Keratinocyte (primary cell): ENCODE measurements around the gene DACT3. TPM values are rescaled to one million over a fixed set of nuclear protein-coding genes. Genes with fewer than 3 reads are reported as not detected.

ENCODE experiments used
- DNase-seq: peaks from one replicate; pipeline ENCODE4 v3.0.0-alpha.2; 2011; ENCODE audit warnings: low read depth, missing footprints, low spot score
- FAIRE-seq: peaks from 2 replicates; lab custom pipeline; 2011; peaks lifted over from hg19 to GRCh38; lab: Jason Lieb, UNC
- H2AFZ ChIP-seq: 2 replicates; pipeline ENCODE4 v1.6.0; 2012; ENCODE audit warnings: low read length, control low read depth, inconsistent platforms; ENCODE audit not compliant: control insufficient read depth
- H3K27ac ChIP-seq: 2 replicates; pipeline ENCODE4 v1.5.1; 2011; ENCODE audit warnings: low read length; ENCODE audit not compliant: control insufficient read depth, insufficient read depth
- H3K27me3 ChIP-seq: 3 replicates; pipeline ENCODE4 v1.6.0; 2011; ENCODE audit warnings: low read length; ENCODE audit not compliant: control insufficient read depth, insufficient read depth; ENCODE audit errors: extremely low read depth
- H3K36me3 ChIP-seq, 2 experiments: 2 replicates in 1 of 2; 3 replicates in 1 of 2; pipeline ENCODE4 v1.5.1; 2011; ENCODE audit warnings: low read length in 2 of 2, mild to moderate bottlenecking in 1 of 2; ENCODE audit not compliant: control insufficient read depth in 2 of 2, insufficient read depth in 2 of 2; ENCODE audit errors: extremely low read depth in 1 of 2
- H3K4me1 ChIP-seq: 3 replicates; pipeline ENCODE4 v1.5.1; 2011; ENCODE audit warnings: low read length; ENCODE audit not compliant: control insufficient read depth, insufficient read depth; ENCODE audit errors: extremely low read depth
- H3K4me2 ChIP-seq: 3 replicates; pipeline ENCODE4 v1.6.0; 2011; ENCODE audit warnings: low read depth, low read length; ENCODE audit not compliant: control insufficient read depth, insufficient read depth; ENCODE audit errors: extremely low read depth
- H3K4me3 ChIP-seq, 3 experiments: fragments of 200-600 bp in 1 of 3; sonication (generic) in 1 of 3; 2 replicates in 2 of 3; 3 replicates in 1 of 3; pipeline ENCODE4 v1.5.1; 2011 to 2016; ENCODE audit warnings: low read length in 3 of 3, mild to moderate bottlenecking in 3 of 3, control low read depth in 2 of 3, inconsistent platforms in 1 of 3, low read depth in 1 of 3, mixed read lengths in 1 of 3, mixed run types in 1 of 3, moderate library complexity in 1 of 3; ENCODE audit not compliant: control insufficient read depth in 2 of 3, insufficient read depth in 2 of 3; ENCODE audit errors: extremely low read depth in 1 of 3
- H3K79me2 ChIP-seq: 2 replicates; pipeline ENCODE4 v1.6.0; 2012; ENCODE audit warnings: low read length; ENCODE audit not compliant: control insufficient read depth, insufficient read depth
- H3K9ac ChIP-seq: 3 replicates; pipeline ENCODE4 v1.6.0; 2011; ENCODE audit warnings: low read length; ENCODE audit not compliant: control insufficient read depth, insufficient read depth; ENCODE audit errors: extremely low read depth
- H3K9me1 ChIP-seq: 3 replicates; pipeline ENCODE4 v1.6.0; 2011; ENCODE audit warnings: low read length; ENCODE audit not compliant: control insufficient read depth, insufficient read depth; ENCODE audit errors: extremely low read depth
- H3K9me3 ChIP-seq: 2 replicates; pipeline ENCODE4 v1.5.1; 2012; ENCODE audit warnings: low read depth, low read length; ENCODE audit not compliant: control insufficient read depth
- H4K20me1 ChIP-seq: 3 replicates; pipeline ENCODE4 v1.6.0; 2011; ENCODE audit warnings: low read length; ENCODE audit not compliant: control insufficient read depth, insufficient read depth; ENCODE audit errors: extremely low read depth
- CTCF ChIP-seq, 3 experiments: IDR thresholded peaks in 1 of 3; conservative IDR thresholded peaks in 1 of 3; optimal IDR thresholded peaks in 1 of 3; 2 replicates in 2 of 3; 3 replicates in 1 of 3; pipeline versions ENCODE3 to v1.5.1; 2011; ENCODE audit warnings: low read length in 3 of 3, mild to moderate bottlenecking in 3 of 3, moderate library complexity in 2 of 3, control low read depth in 1 of 3, inconsistent platforms in 1 of 3; ENCODE audit not compliant: insufficient read depth in 2 of 3; ENCODE audit errors: extremely low read depth in 1 of 3
- EZH2 ChIP-seq: IDR thresholded peaks from one replicate; pipeline ENCODE4 v1.6.1; 2012; ENCODE audit warnings: inconsistent platforms, mild to moderate bottlenecking, low read length, moderate library complexity
- dilution Hi-C: fragments of 300-500 bp; cut with MboI; formaldehyde crosslinking; loops from one replicate; pipeline ENCODE4 v1.7.0; 2020; ENCODE audit warnings: low sequenced_read_pairs; ENCODE audit not compliant: extremely low pct_ligation_motif_present
- polyA plus RNA-seq, 5 experiments: library from polyadenylated mRNA; depleted of rRNA in 3 of 5; stranded (reverse) in 3 of 5; stranded (forward) in 1 of 5; unstranded in 1 of 5; fragments of >200 nt; gene quantifications; 1 replicate in 1 of 5; 2 replicates in 3 of 5; 3 replicates in 1 of 5; pipeline versions ENCODE4 v1.2.1 to v1.2.3, GENCODE V29; 2011 to 2012; ENCODE audit warnings: missing spikeins in 2 of 5, low read depth in 1 of 5, low replicate concordance in 1 of 5

Gene DACT3
- polyA plus RNA-seq, 1 donor (not counting 4 experiments of a cell fraction or from before 2014, with no cell fraction given), result 0.04 TPM

- no peak for FAIRE-seq
- TF ChIP-seq EZH2 (no peak), CTCF (optimal IDR thresholded peaks at IDR 0.05 in 1 of 3, IDR thresholded peaks at IDR 0.05 in 1 of 3, conservative IDR thresholded peaks at IDR 0.05 in 1 of 3; ENCODE audit: extremely low read depth in 1 of 3, insufficient read depth in 2 of 3, low read length in 3 of 3) (no peak)
- dilution Hi-C loops, result no loop called here
Measured at GRCh38 chr19:46617601-46618000, 43.4 kb downstream of the DACT3 start.

DNA sequence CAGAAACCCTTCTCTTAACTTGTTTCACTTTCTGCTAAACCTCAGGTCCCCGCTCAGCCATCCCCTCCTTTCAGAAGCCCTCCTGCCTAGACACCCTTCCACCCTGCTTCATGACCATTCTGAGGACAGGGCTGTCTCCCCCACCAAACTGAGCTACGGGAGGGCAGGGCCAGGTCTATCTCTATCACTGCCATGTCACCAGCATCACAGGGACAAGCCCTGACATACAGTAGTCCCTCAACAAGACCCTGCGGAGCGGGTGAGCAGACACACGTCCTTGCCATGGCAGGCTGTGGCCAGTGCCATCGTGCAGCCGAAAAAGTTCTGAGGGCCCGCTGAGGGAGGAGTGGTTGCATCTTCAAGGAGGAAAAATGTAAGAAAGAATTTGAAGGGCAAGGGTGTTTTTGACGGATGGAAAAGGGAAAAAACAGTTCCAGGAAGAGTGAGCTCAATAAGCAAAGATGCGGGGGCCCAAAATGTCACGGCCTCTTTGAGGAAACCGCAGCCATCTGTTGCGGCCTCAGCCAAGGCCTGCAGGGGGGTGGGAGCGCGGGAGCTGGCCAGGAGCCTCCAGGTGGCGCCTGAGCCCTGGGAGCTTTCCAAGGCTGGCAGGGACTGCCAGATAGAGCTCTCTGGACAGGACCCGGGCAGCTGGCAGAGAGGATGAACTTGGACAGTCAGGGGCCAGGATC is 44.2 kb downstream of the DACT3 start:
- no peak overlapping the region for H3K27ac ChIP-seq
- no peak overlapping the region for H3K9ac ChIP-seq
- H3K4me1 ChIP-seq, result no peaks in the 10 kb centered on the region
- dilution Hi-C loops, result no loop called here
- TF ChIP-seq EZH2, result no peak
- peak; percentile 44 to 82 (median 66) for TF ChIP-seq CTCF (optimal IDR thresholded peaks at IDR 0.05 in 1 of 3, IDR thresholded peaks at IDR 0.05 in 1 of 3, conservative IDR thresholded peaks at IDR 0.05 in 1 of 3; ENCODE audit: extremely low read depth in 1 of 3, insufficient read depth in 2 of 3, low read length in 3 of 3)
- H3K4me2 ChIP-seq, result no peak overlapping the region
- DNase-seq (no peak), FAIRE-seq (no peak)
- H4K20me1 ChIP-seq, result no peaks in the 10 kb centered on the region
- no peaks in the 10 kb centered on the region for H3K9me3 ChIP-seq
- peaks cover 10% of the 10 kb centered on the region for H3K27me3 ChIP-seq
- no peaks in the 10 kb centered on the region for H3K36me3 ChIP-seq
- H3K4me3 ChIP-seq, result no peak overlapping the region
- H2AFZ ChIP-seq, result no peak overlapping the region
- no peaks in the 10 kb centered on the region for H3K79me2 ChIP-seq
- no peaks in the 10 kb centered on the region for H3K9me1 ChIP-seq

More at GRCh38 chr19:46617601-46618000, 43.4 kb downstream of the DACT3 start:
- Histone ChIP-seq H2AFZ (no peak overlapping the region), H3K79me2 (no peaks in the 10 kb centered on the region), H3K4me3 (no peak overlapping the region), H3K4me1 (no peaks in the 10 kb centered on the region), H3K36me3 (no peaks in the 10 kb centered on the region), H3K9ac (no peak overlapping the region), H3K4me2 (no peak overlapping the region), H3K9me3 (no peaks in the 10 kb centered on the region), H3K27ac (no peak overlapping the region), H3K27me3 (peaks cover 14% of the 10 kb centered on the region), H4K20me1 (no peaks in the 10 kb centered on the region), H3K9me1 (no peaks in the 10 kb centered on the region)
- no peak for DNase-seq
